AG09309 (cell line): Measurements from ENCODE around the gene NDST1.

Experiments used
- DNase-seq: peaks from one replicate; pipeline ENCODE4 v3.0.0-alpha.2; 2010; ENCODE audit warnings: low read depth
- H3K4me3 ChIP-seq: 2 replicates; pipeline ENCODE4 v1.5.1; 2011; ENCODE audit warnings: mild to moderate bottlenecking, low read depth, low read length, moderate library complexity; ENCODE audit not compliant: control insufficient read depth
- TF ChIP-seq, protein P1 (sequence below): IDR thresholded peaks from 2 replicates; pipeline ENCODE4 v1.5.1; 2011; ENCODE audit warnings: mild to moderate bottlenecking, low read depth, low read length, inconsistent platforms; ENCODE audit not compliant: insufficient read depth, control insufficient read depth; ENCODE audit errors: missing control alignments

Gene NDST1

DNA sequence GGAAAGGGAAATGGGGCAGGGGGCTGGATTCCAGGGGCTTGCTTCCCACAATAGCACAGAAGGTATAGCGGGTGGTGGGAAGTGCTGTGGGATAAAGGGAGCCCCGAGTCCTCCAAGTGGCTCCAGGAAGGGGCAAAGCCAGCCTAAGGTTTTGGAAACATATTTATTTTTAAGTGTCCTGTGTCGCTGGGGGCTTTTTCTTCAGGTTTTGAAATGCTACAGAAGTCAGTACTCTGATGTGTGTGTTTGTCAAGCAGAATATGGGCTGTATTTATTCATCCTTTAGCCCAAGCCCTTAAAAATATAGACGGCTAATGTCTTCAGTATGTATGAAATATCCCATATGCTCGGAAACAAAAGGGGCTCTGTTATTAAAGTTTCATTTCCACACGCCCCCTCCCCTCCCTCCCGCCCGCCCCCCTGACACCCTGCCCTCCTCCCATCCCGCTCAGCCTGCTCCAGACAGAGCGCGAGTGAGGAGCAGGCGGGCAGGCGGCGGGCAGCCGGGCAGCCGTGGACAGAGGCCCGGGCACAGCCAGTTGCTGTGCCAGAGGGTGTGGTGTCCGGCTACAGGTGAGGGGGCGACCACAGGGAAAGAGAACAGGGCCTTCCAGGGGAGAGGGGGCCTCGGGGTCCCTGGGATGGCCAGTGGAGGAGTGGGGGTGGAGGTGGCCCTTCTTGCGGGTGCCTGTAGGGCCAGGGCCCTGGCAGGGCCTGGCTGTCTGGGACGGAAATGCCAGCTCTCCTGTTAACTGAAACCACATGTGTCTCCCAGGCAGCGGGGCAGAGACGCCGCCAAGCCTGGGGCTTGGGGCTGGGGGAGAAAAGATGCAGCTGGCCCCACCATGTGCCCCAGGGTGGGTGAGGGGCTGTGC, 92.9 kb downstream of the NDST1 start:
- TF ChIP-seq, protein P1, sequence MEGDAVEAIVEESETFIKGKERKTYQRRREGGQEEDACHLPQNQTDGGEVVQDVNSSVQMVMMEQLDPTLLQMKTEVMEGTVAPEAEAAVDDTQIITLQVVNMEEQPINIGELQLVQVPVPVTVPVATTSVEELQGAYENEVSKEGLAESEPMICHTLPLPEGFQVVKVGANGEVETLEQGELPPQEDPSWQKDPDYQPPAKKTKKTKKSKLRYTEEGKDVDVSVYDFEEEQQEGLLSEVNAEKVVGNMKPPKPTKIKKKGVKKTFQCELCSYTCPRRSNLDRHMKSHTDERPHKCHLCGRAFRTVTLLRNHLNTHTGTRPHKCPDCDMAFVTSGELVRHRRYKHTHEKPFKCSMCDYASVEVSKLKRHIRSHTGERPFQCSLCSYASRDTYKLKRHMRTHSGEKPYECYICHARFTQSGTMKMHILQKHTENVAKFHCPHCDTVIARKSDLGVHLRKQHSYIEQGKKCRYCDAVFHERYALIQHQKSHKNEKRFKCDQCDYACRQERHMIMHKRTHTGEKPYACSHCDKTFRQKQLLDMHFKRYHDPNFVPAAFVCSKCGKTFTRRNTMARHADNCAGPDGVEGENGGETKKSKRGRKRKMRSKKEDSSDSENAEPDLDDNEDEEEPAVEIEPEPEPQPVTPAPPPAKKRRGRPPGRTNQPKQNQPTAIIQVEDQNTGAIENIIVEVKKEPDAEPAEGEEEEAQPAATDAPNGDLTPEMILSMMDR: no peak
- no peak for DNase-seq
- H3K4me3 ChIP-seq: no peak overlapping the region

DNA sequence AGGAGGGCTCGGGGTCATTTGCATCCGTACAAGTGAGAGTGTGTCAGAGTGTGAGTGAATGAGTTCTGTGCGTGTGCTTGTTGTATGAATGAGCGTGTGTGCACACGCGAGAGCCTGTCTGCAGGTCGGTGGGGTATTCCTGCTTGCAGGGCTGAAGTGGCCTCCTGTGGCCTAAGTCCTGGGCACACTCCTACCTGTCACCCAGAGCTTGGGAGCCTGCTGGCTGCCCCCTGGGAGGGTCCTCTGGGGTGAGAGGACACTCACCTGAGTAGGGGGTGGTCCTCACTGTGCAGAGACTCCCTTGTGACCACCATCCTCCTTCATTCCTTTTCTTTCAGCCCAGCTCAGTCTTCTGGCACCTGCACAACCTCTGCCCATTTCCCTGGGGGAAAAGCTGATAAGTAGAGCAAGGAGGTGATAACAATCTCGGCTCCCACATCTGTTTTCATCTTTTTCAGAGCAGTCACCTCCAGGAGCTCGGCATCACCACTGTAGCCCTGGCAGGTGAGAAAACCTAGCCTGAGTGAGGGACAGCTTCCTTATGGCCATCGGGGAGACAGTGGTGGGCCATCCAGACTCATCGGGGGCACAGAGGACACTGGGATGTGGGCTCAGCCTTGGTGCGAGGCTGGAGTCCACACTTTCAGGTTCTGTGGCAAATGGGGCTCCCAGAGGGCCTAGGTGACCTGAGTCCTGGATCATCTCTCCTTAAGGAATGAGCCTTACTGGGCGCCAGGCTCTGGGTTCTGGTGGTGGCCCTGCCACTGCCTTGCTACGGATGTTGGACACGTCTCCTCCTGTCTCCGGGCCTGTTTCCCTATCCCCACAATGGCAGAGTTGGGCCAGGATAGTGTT, 93.8 kb downstream of the NDST1 start:
- TF ChIP-seq, protein P1: no peak
- H3K4me3 ChIP-seq: no peak overlapping the region
- DNase-seq: no peak

DNA sequence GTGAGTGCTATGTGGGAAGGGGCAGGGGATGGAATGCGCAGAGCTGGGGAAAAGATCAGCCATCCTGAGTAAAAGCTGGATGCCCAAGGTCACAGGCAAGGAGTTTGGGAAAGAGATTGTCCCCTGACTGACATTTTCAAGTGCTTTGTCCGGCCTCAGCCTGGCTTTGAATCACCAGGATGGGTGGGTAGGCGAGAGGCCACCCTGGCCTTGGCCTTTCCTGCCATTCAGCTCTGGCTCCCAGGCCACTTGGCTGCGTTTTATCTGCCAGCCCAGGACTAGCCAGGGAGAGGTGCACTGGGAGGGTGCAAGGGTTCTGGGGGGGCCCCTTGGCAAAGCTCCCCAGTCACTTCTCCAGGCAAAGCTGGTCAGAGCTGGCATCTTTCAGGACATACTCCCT, 95.1 kb downstream of the NDST1 start:
- no peak overlapping the region for H3K4me3 ChIP-seq
- TF ChIP-seq, protein P1: no peak
- no peak for DNase-seq

DNA sequence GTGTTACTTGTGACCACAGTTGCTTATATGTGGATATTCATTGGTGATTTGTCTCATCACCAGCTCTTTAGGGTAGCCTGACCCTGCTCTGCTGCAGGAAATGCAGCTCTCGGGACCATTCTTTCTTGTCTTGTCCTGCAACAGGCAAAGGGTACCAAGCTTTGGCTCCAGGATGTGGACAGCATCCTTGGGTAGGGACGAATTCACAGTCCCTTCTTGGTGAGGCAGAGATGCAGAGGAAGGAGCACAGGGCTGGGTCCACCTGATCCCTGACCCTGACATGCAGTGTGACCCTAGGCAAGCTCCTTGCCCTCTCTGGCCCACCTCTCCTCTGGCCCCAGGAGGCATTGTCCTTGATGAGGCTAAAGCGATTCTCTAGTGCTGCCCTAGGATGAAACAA, 95.6 kb downstream of the NDST1 start:
- no peak for DNase-seq

DNA sequence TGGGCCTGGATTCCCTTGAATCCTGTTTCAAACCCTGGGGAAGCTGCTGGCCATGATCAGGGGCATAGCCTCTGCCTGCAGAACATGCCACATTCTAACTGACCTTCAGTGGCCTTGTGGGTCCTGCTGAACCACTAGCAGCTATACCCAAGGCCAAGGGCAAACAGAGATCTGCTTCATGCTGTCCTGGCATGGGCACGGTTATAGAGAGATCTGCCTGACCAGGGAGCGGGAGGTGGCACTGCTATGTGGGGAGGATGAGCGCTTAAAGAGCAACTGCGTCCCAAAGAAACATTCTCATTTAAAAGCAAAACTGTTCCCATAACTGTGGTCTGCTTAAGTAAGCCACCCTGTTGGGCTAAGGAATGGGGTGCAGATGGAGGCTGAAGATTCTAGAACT, 96.1 kb downstream of the NDST1 start:
- no peak for DNase-seq
- TF ChIP-seq, protein P1: no peak
- H3K4me3 ChIP-seq: no peak overlapping the region

More for the DNA sequence above, 95.6 kb downstream of the NDST1 start:
- no peak overlapping the region for H3K4me3 ChIP-seq
- TF ChIP-seq, protein P1: no peak

DNA sequence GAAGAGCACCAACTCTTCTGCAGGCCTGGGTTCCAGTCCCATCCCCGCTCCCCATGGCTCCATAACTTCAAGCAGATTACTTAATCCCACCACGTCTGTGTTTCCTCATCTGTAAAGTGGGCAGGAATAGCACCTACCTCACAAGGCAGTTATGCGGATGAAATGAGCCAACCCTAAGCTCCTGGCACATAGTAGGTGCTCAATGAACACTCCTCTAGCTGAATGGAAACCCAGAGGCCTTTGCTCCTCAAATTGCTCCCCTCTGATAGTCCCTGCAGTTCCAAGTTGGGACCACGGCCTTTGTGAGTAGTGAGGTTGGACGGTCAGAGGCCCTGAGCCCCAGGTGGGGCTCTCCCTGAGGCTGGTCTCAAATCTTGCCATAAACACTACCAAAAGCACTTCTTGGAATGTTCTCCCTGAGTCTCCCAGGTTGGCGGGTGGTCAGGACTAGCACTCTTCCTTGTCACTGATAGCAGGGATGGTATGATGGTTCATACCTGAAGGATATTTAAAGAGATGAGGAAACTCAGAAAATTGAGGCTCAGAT, 97.0 kb downstream of the NDST1 start:
- no peak overlapping the region for H3K4me3 ChIP-seq
- TF ChIP-seq, protein P1: no peak
- DNase-seq: no peak
